Duodenal mucosa (tissue), 2 donors: ENCODE measurements around the gene GRIN2A.

Source experiments
- H3K27ac ChIP-seq: one replicate; pipeline ENCODE4 v1.7.0; 2013; ENCODE audit warnings: low read depth, low read length
- H3K27me3 ChIP-seq, 2 donors: one replicate each; pipeline ENCODE4 v1.7.0; 2013; ENCODE audit warnings: low read length in 2 of 2, control low read depth in 1 of 2; ENCODE audit not compliant: insufficient read depth in 2 of 2, control insufficient read depth in 1 of 2
- H3K36me3 ChIP-seq, 2 donors: one replicate each; pipeline ENCODE4 v1.7.0; 2013; ENCODE audit warnings: low read length in 2 of 2, control low read depth in 1 of 2; ENCODE audit not compliant: insufficient read depth in 2 of 2, control insufficient read depth in 1 of 2
- H3K4me1 ChIP-seq, 2 donors: one replicate each; pipeline ENCODE4 v1.7.0; 2013; ENCODE audit warnings: low read length in 2 of 2, control low read depth in 1 of 2; ENCODE audit not compliant: insufficient read depth in 2 of 2, control insufficient read depth in 1 of 2
- H3K4me3 ChIP-seq, 2 donors: one replicate each; pipeline ENCODE4 v1.7.0; 2013; ENCODE audit warnings: low read length in 2 of 2, low read depth in 1 of 2
- H3K9ac ChIP-seq, 2 donors: one replicate each; pipeline ENCODE4 v1.7.0; 2013; ENCODE audit warnings: low read length in 2 of 2, low read depth in 1 of 2
- H3K9me3 ChIP-seq, 2 donors: one replicate each; pipeline ENCODE4 v1.7.0; 2013; ENCODE audit warnings: low read length in 2 of 2, control low read depth in 1 of 2; ENCODE audit not compliant: control insufficient read depth in 1 of 2

The GRIN2A gene

GRCh38 chr16:9761870-9762269 lies 420.4 kb downstream of the GRIN2A start:
- Histone ChIP-seq H3K27ac (no peak overlapping the region), H3K4me1 (no peaks in the 10 kb centered on the region), H3K9ac (no peak overlapping the region), H3K9me3 (no peaks in the 10 kb centered on the region), H3K36me3 (no peaks in the 10 kb centered on the region), H3K27me3 (no peaks in the 10 kb centered on the region), H3K4me3 (no peak overlapping the region)

- Histone ChIP-seq H3K9ac (no peak overlapping the region), H3K4me3 (no peak overlapping the region), H3K36me3 (no peaks in the 10 kb centered on the region), H3K27me3 (no peaks in the 10 kb centered on the region), H3K27ac (no peak overlapping the region), H3K9me3 (no peaks in the 10 kb centered on the region), H3K4me1 (no peaks in the 10 kb centered on the region)
Observed at GRCh38 chr16:9757687-9758086, 424.5 kb downstream of the GRIN2A start.

- H3K9ac ChIP-seq: no peak overlapping the region
- H3K9me3 ChIP-seq: no peaks in the 10 kb centered on the region
- H3K36me3 ChIP-seq: no peaks in the 10 kb centered on the region
- H3K27ac ChIP-seq: no peak overlapping the region
- no peaks in the 10 kb centered on the region for H3K4me1 ChIP-seq
- H3K4me3 ChIP-seq: no peak overlapping the region
- no peaks in the 10 kb centered on the region for H3K27me3 ChIP-seq
Observed at GRCh38 chr16:9756434-9756833, 425.8 kb downstream of the GRIN2A start.

- Histone ChIP-seq H3K4me3 (no peak overlapping the region), H3K4me1 (no peaks in the 10 kb centered on the region), H3K27me3 (no peaks in the 10 kb centered on the region), H3K27ac (no peak overlapping the region), H3K9ac (no peak overlapping the region), H3K36me3 (no peaks in the 10 kb centered on the region), H3K9me3 (no peaks in the 10 kb centered on the region)
Observed at GRCh38 chr16:9755081-9755480, 427.1 kb downstream of the GRIN2A start.

GRCh38 chr16:9741776-9742175 lies 440.5 kb downstream of the GRIN2A start:
- Histone ChIP-seq H3K27ac (no peak overlapping the region), H3K9me3 (no peaks in the 10 kb centered on the region), H3K36me3 (no peaks in the 10 kb centered on the region), H3K4me1 (no peaks in the 10 kb centered on the region), H3K27me3 (no peaks in the 10 kb centered on the region), H3K4me3 (no peak overlapping the region), H3K9ac (no peak overlapping the region)

GRCh38 chr16:9739301-9739700 lies 442.9 kb downstream of the GRIN2A start:
- Histone ChIP-seq H3K4me1 (no peaks in the 10 kb centered on the region), H3K9me3 (no peaks in the 10 kb centered on the region), H3K9ac (no peak overlapping the region), H3K27me3 (no peaks in the 10 kb centered on the region), H3K36me3 (no peaks in the 10 kb centered on the region), H3K27ac (no peak overlapping the region), H3K4me3 (no peak overlapping the region)

GRCh38 chr16:9738690-9739089 lies 443.5 kb downstream of the GRIN2A start:
- Histone ChIP-seq H3K9ac (no peak overlapping the region), H3K4me3 (no peak overlapping the region), H3K36me3 (no peaks in the 10 kb centered on the region), H3K9me3 (no peaks in the 10 kb centered on the region), H3K27me3 (no peaks in the 10 kb centered on the region), H3K27ac (no peak overlapping the region), H3K4me1 (no peaks in the 10 kb centered on the region)

GRCh38 chr16:9736547-9736946 lies 445.7 kb downstream of the GRIN2A start:
- no peak overlapping the region for H3K27ac ChIP-seq
- H3K9me3 ChIP-seq: no peaks in the 10 kb centered on the region
- no peaks in the 10 kb centered on the region for H3K36me3 ChIP-seq
- no peak overlapping the region for H3K4me3 ChIP-seq
- no peaks in the 10 kb centered on the region for H3K4me1 ChIP-seq
- no peak overlapping the region for H3K9ac ChIP-seq
- no peaks in the 10 kb centered on the region for H3K27me3 ChIP-seq

- no peaks in the 10 kb centered on the region for H3K9me3 ChIP-seq
- no peak overlapping the region for H3K9ac ChIP-seq
- H3K27ac ChIP-seq: no peak overlapping the region
- no peaks in the 10 kb centered on the region for H3K36me3 ChIP-seq
- H3K4me1 ChIP-seq: no peaks in the 10 kb centered on the region
- H3K27me3 ChIP-seq: peaks cover 0 to 4% of the 10 kb centered on the region in 2 donors
- H3K4me3 ChIP-seq: no peak overlapping the region
Observed at GRCh38 chr16:9723136-9723535, 459.1 kb downstream of the GRIN2A start.

GRCh38 chr16:9713907-9714306 lies 468.3 kb downstream of the GRIN2A start:
- Histone ChIP-seq H3K27me3 (no peaks in the 10 kb centered on the region), H3K36me3 (no peaks in the 10 kb centered on the region), H3K27ac (no peak overlapping the region), H3K9me3 (no peaks in the 10 kb centered on the region), H3K4me3 (no peak overlapping the region), H3K4me1 (no peaks in the 10 kb centered on the region), H3K9ac (no peak overlapping the region)

GRCh38 chr16:9713156-9713555 lies 469.1 kb downstream of the GRIN2A start:
- no peaks in the 10 kb centered on the region for H3K27me3 ChIP-seq
- no peak overlapping the region for H3K4me3 ChIP-seq
- no peak overlapping the region for H3K9ac ChIP-seq
- no peaks in the 10 kb centered on the region for H3K36me3 ChIP-seq
- no peaks in the 10 kb centered on the region for H3K9me3 ChIP-seq
- H3K4me1 ChIP-seq: no peaks in the 10 kb centered on the region
- H3K27ac ChIP-seq: no peak overlapping the region
